ENCODE measurements around the gene SAMD4A.

- no peak for TF ChIP-seq POLR2AphosphoS5 (IDR thresholded peaks at IDR 0.05)
- TF ChIP-seq POLR2A (IDR thresholded peaks at IDR 0.05), result no peak
- TF ChIP-seq CTCF (IDR thresholded peaks at IDR 0.05), result no peak
Measured at GRCh38 chr14:54577977-54578376, 11.0 kb downstream of the SAMD4A start.

Data from stomach (tissue), 4 donors.